Stimulated activated CD8-positive, alpha-beta memory T cell treated with anti-CD3 and anti-CD28 coated beads, Interleukin-15, amount 100 ng/mL, for 4 hours (primary cell): ENCODE data around the gene IRS1.

Experiments
- DNase-seq, 2 donors: peaks; one replicate each; pipeline ENCODE4 v3.0.0-alpha.2; 2020; ENCODE audit warnings: low read depth in 2 of 2

Gene IRS1

GRCh38 chr2:226813148-226813701 lies 13.6 kb upstream of the IRS1 start:
- no peak for DNase-seq

DNA sequence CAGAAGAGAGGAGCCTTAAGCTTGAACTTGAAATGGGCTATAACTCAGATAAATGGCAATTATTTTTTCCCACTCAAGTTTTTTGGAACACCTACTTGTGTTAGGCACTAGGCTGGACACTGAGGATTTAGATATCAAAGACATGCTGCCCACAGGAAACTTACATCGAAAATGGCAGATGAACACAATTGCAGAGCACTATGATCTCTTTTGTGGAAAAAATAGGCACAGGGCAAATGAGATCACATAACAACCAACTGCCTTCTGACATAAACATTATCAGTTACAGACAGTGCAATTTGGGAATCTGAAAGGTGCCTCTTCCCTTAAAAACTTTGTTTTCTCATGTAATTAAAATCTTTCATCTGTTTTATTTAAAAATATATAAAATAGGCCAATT lies 3.8 kb upstream of the IRS1 start:
- no peak for DNase-seq

- no peak for DNase-seq
These were observed 3.0 kb upstream of the IRS1 start for GRCh38 chr2:226802573-226802972.

GRCh38 chr2:226800941-226801784 lies 1.5 kb upstream of the IRS1 start:
- peak; percentile 57 to 65 for DNase-seq

- no peak for DNase-seq
These were observed 638 bp upstream of the IRS1 start for GRCh38 chr2:226799976-226800940.

GRCh38 chr2:226798422-226799210 lies 1.0 kb downstream of the IRS1 start:
- no peak for DNase-seq

GRCh38 chr2:226797989-226798421 lies 1.6 kb downstream of the IRS1 start:
- DNase-seq = no peak

- no peak for DNase-seq
These were observed 2.2 kb downstream of the IRS1 start for GRCh38 chr2:226797289-226797988.

- no peak for DNase-seq
These were observed 2.8 kb downstream of the IRS1 start for GRCh38 chr2:226796840-226797288.

- no peak for DNase-seq
These were observed 3.4 kb downstream of the IRS1 start for GRCh38 chr2:226796012-226796839.

GRCh38 chr2:226795281-226796011 lies 4.2 kb downstream of the IRS1 start:
- DNase-seq = no peak

GRCh38 chr2:226794751-226795171 lies 4.9 kb downstream of the IRS1 start:
- no peak for DNase-seq

- no peak for DNase-seq
These were observed 5.4 kb downstream of the IRS1 start for GRCh38 chr2:226794196-226794661.

DNA sequence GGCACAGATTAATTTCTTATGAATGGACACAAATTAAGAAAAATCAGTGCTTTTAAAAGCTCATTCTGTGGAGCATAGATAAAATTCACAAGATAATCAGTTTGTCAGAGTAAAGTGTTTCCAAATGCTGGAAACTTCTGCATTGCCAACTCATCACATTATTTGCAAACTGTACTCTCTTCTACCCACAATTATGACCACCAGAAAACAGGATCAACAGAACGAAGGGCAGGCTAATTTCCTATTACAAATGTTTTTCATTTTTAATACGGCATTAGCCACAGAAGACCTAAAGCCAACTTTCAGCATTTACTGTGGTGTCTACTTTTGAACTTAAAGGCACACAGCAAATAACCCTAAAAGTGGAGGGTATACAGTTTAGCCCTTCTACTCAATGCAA lies 6.0 kb downstream of the IRS1 start:
- no peak for DNase-seq

DNA sequence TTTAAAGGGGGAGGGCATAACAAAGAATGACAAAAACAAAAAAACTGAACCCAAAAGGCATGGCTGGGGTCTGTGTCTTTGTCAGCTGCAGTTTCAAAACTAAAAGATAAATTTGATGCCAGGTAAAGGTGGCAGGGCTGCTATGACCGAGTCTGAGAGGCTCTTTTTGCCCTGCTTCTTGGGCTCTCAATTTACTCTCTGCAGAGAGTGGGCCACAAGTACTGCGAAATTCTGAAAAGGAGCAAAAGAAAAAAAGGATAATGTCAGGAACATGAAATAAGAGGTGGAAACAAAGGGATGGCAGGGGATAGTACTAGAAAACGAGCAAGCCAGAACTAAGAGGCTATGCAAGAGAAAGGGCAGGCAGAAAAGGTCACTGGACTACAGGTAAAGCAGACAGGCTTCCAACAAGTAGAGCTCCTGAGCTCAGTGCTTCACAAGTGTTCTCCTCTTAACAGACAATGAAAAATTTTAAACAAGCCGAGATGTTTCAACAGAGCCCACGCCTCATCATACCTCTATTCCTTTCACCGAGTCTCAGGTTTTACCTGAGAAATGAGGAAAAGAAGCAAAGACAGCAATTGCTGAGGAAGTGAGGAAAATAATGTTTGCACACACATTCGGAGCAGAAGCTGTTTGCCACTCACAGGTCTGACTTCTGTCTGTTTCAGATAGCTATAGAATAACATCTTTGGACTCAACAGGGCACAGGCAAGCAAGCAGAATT lies 7.3 kb downstream of the IRS1 start:
- no peak for DNase-seq

DNA sequence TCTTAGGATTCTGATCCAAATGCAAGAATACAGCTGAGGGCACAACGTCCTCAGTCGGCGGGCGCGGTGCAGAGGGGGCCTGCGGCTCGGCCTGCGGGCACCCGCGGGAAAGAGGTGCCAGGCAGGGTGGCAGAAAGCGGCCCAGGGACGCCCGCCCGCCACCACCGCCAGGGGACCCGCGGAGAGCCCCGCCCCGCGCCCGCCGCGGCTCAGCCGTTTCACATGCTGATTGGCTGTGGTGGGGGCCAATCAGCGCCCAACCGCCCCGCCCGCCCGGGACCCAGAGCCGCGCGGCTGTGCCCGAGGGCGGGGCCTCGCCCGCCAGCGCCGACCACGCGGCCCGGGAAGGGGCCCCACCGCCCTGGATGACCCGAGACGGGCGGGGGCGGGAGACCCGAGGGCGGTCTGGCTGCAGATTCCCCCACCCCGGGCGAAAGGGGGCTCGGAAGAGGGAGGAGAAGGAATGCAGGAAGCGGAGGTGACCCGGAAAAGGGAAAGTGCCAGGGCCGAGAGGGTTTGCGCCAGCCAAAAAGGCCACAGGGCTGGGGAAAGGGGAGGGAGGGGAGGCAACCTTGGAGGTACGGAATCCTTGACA lies 8.0 kb downstream of the IRS1 start:
- peak; percentile 86 to 87 for DNase-seq

- DNase-seq = peak; percentile 27 to 29
These were observed 8.5 kb downstream of the IRS1 start for GRCh38 chr2:226791056-226791486.

DNA sequence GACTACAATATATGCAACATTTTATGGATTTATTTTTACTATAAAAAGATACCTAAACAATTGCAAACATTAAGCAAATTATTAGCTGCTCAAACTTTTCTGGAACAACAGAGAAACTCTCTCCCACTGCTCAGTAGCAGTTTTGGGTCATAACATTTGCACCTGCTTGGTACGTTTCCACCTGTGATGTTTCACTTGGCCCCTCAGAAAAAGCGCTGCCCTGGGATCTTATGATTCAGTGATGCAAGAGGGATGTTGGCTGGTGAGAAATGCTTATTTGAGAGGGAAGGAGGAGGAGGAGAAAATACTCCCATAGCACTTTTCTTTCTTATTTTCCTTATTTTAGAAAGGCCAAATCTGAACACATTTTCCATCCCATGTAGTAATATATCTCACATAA lies 9.2 kb downstream of the IRS1 start:
- DNase-seq = no peak
